Liver (tissue), 3 donors: ENCODE results near the gene SEMA5A.

ENCODE experiments used
- GABPA ChIP-seq, 2 donors: IDR thresholded peaks in 1 of 2; conservative IDR thresholded peaks in 1 of 2; 2 replicates each; pipeline ENCODE4 v1.6.1; 2016; ENCODE audit warnings: antibody characterized with exemption in 2 of 2, mild to moderate bottlenecking in 1 of 2, moderate library complexity in 1 of 2
- RAD21 ChIP-seq, 2 donors: IDR thresholded peaks; 2 replicates each; pipeline ENCODE4 v1.6.1; 2016; ENCODE audit warnings: antibody characterized with exemption in 2 of 2, mild to moderate bottlenecking in 2 of 2
- TAF1 ChIP-seq: conservative IDR thresholded peaks from 2 replicates; pipeline ENCODE4 v1.6.1; 2016; ENCODE audit warnings: antibody characterized with exemption, mild to moderate bottlenecking
- YY1 ChIP-seq: IDR thresholded peaks from 2 replicates; pipeline ENCODE4 v1.6.1; 2016; ENCODE audit warnings: antibody characterized with exemption, mild to moderate bottlenecking
- TF ChIP-seq, protein P1 (sequence below): fragments of 150-350 bp; IDR thresholded peaks from 2 replicates; pipeline ENCODE4 v1.5.1; 2017; ENCODE audit warnings: improper control_type of control experiment, low read depth, low read length; ENCODE audit not compliant: missing input control
- TF ChIP-seq, protein P2 (sequence below): IDR thresholded peaks from 2 replicates; pipeline ENCODE4 v1.6.1; 2016; ENCODE audit warnings: antibody characterized with exemption, mild to moderate bottlenecking
- TF ChIP-seq, protein P3 (sequence below): IDR thresholded peaks from 2 replicates; pipeline ENCODE4 v1.6.1; 2016; ENCODE audit warnings: antibody characterized with exemption
- donor health status: healthy.
- donor health status: healthy.

DNA sequence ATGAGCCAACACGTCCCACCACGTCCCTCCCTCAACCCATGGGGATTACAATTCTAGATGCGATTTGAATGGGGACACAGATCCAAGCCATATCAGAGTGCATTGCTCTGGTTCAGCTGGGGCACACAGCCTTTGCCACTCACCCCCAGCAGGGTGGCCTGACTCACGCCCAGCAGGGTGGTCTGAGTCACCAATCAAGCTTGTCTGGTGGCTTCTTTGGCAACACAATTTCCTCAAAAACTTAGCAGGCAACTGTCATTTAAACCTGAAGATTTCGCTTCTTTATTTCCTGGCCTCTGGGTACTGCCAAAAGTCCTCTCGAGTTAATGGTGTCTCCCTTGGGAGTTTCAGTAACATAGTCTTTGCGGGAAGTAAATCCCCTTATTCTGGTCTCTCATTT is 16.3 kb upstream of the SEMA5A start:
- TF ChIP-seq, protein P1, sequence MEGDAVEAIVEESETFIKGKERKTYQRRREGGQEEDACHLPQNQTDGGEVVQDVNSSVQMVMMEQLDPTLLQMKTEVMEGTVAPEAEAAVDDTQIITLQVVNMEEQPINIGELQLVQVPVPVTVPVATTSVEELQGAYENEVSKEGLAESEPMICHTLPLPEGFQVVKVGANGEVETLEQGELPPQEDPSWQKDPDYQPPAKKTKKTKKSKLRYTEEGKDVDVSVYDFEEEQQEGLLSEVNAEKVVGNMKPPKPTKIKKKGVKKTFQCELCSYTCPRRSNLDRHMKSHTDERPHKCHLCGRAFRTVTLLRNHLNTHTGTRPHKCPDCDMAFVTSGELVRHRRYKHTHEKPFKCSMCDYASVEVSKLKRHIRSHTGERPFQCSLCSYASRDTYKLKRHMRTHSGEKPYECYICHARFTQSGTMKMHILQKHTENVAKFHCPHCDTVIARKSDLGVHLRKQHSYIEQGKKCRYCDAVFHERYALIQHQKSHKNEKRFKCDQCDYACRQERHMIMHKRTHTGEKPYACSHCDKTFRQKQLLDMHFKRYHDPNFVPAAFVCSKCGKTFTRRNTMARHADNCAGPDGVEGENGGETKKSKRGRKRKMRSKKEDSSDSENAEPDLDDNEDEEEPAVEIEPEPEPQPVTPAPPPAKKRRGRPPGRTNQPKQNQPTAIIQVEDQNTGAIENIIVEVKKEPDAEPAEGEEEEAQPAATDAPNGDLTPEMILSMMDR, result no peak
- TF ChIP-seq YY1 (no peak), TAF1 (no peak), RAD21 (IDR thresholded peaks at IDR 0.05) (no peak), GABPA (IDR thresholded peaks at IDR 0.05 in 1 of 2, conservative IDR thresholded peaks at IDR 0.05 in 1 of 2) (no peak)
- TF ChIP-seq, protein P2, sequence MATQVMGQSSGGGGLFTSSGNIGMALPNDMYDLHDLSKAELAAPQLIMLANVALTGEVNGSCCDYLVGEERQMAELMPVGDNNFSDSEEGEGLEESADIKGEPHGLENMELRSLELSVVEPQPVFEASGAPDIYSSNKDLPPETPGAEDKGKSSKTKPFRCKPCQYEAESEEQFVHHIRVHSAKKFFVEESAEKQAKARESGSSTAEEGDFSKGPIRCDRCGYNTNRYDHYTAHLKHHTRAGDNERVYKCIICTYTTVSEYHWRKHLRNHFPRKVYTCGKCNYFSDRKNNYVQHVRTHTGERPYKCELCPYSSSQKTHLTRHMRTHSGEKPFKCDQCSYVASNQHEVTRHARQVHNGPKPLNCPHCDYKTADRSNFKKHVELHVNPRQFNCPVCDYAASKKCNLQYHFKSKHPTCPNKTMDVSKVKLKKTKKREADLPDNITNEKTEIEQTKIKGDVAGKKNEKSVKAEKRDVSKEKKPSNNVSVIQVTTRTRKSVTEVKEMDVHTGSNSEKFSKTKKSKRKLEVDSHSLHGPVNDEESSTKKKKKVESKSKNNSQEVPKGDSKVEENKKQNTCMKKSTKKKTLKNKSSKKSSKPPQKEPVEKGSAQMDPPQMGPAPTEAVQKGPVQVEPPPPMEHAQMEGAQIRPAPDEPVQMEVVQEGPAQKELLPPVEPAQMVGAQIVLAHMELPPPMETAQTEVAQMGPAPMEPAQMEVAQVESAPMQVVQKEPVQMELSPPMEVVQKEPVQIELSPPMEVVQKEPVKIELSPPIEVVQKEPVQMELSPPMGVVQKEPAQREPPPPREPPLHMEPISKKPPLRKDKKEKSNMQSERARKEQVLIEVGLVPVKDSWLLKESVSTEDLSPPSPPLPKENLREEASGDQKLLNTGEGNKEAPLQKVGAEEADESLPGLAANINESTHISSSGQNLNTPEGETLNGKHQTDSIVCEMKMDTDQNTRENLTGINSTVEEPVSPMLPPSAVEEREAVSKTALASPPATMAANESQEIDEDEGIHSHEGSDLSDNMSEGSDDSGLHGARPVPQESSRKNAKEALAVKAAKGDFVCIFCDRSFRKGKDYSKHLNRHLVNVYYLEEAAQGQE, result no peak
- TF ChIP-seq, protein P3, sequence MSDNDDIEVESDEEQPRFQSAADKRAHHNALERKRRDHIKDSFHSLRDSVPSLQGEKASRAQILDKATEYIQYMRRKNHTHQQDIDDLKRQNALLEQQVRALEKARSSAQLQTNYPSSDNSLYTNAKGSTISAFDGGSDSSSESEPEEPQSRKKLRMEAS, result no peak
